GM12872 (cell line): ENCODE results near the gene ZNHIT2.
A peak's percentile ranks its signal among the peaks of the same experiment; 100 is the strongest.

Experiments used
- TF ChIP-seq, protein P1 (sequence below): IDR thresholded peaks from 3 replicates; pipeline ENCODE4 v1.5.1; 2011; ENCODE audit warnings: low read depth, mild to moderate bottlenecking, low read length, moderate library complexity; ENCODE audit not compliant: insufficient read depth

The ZNHIT2 gene

DNA sequence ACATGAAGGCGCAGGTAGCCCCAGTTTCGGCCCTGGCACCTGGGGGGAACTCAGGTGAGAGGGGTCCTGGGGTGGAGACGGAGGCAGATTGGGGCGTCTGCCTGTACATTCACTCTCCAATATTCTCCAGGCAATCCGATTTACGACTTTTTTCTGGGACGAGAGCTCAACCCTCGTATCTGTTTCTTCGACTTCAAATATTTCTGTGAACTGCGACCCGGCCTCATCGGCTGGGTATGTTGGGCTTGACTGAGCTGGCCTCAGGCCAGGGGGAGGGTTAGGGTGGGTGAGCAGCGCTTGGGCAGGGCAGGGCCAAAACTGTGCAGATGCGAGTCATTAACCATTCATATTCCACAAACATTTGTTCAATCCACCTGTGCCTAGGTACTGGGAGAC is 4.1 kb downstream of the ZNHIT2 start:
- TF ChIP-seq, protein P1, sequence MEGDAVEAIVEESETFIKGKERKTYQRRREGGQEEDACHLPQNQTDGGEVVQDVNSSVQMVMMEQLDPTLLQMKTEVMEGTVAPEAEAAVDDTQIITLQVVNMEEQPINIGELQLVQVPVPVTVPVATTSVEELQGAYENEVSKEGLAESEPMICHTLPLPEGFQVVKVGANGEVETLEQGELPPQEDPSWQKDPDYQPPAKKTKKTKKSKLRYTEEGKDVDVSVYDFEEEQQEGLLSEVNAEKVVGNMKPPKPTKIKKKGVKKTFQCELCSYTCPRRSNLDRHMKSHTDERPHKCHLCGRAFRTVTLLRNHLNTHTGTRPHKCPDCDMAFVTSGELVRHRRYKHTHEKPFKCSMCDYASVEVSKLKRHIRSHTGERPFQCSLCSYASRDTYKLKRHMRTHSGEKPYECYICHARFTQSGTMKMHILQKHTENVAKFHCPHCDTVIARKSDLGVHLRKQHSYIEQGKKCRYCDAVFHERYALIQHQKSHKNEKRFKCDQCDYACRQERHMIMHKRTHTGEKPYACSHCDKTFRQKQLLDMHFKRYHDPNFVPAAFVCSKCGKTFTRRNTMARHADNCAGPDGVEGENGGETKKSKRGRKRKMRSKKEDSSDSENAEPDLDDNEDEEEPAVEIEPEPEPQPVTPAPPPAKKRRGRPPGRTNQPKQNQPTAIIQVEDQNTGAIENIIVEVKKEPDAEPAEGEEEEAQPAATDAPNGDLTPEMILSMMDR: no peak

- TF ChIP-seq, protein P1: peak; percentile 91
These were observed 4.7 kb downstream of the ZNHIT2 start for GRCh38 chr11:65112546-65113360.

DNA sequence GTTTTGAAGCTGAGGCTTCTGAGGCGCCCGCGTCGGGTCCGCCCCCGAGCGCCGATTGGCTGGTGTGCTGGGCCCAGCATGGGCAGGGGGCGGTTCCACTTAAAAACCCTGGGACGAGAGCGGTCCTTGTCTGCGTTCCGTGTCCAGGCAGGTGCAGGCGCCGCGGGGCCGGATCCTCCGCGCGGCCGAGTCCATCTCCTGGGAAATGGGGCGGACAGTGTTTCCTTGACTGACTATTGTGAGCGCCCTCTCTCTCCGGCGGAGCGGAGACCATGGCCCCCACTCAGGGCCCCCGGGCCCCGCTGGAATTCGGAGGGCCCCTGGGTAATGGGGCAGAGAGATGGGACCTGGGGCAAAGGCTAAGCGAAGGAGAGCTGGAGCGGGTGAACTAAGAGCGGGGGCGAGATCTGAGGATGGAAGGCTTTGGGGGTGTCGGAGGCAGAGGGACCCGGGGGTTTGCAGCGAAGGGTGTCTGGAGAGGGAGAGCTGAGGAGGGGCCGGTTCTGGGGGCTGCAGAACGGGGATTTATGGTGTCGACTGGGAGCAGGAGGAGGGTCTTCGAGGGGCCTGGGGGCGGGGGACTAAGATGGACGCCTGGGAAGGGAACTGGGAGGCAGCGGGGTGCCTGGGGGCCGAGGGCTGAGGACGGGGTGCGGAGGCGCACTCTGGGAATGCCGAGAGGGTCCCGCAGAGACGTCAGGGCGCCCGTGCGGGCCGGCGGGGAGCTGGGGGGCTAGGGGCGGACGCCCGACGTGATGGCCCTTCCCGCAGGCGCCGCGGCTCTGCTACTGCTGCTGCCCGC is 5.6 kb downstream of the ZNHIT2 start, which contains the start of gene TM7SF2:
TSS of gene TM7SF2 (plus strand) at position 129 of the 802 bp plus-strand sequence. CDS start at position 273, 144 bp downstream.
- TF ChIP-seq, protein P1: no peak

DNA sequence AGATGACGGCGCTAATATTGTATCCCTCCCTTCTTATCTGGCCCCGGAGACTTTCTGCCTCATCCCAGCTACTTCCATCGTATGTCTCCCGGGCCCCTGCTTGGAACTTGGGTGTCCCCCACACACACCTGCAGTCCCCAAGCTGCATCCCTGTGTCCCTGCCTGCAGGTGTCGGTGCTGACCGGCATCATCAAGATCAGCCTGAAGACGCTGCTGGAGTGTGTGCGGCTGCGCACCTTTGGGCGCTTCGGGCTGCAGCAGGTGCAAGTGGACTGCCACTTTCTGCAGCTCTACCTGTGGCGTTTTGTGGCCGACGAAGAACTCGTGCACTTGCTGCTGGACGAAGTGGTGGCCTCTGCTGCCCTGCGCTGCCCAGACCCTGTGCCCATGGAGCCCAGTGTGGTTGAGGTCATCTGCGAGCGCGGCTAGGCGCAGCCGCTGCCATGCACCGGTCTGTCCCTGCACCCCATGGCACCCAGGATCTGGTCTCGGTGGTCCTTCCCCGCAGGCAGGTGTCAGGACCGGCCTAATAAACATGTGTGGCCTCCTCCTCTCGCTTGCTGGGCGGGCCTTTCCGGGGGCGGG is 6.2 kb downstream of the ZNHIT2 start:
- TF ChIP-seq, protein P1: no peak

DNA sequence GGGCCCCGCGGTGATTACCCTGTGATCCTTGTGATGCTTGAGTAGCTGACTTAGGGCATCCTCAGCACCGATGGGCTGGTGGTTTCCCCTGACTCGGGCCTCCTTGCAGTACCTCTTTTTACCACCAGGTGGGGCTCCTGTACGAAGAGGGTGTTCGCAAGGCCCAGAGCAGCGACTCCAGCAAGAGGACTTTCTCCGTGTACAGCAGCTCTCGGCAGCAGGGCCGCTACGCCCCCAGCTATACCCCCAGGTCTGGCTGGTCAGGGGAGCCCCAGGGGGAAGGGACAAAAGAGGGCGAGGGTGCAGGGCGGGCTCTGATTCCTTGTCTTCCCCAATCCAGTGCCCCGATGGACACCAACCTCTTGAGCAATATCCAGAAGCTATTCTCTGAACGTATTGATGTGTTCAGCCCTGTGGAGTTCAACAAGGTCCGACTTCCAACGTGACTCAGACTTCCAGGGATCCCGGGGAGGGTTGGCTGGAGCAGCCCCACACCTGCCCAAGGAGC is 7.1 kb downstream of the ZNHIT2 start:
- TF ChIP-seq, protein P1: peak; percentile 97

DNA sequence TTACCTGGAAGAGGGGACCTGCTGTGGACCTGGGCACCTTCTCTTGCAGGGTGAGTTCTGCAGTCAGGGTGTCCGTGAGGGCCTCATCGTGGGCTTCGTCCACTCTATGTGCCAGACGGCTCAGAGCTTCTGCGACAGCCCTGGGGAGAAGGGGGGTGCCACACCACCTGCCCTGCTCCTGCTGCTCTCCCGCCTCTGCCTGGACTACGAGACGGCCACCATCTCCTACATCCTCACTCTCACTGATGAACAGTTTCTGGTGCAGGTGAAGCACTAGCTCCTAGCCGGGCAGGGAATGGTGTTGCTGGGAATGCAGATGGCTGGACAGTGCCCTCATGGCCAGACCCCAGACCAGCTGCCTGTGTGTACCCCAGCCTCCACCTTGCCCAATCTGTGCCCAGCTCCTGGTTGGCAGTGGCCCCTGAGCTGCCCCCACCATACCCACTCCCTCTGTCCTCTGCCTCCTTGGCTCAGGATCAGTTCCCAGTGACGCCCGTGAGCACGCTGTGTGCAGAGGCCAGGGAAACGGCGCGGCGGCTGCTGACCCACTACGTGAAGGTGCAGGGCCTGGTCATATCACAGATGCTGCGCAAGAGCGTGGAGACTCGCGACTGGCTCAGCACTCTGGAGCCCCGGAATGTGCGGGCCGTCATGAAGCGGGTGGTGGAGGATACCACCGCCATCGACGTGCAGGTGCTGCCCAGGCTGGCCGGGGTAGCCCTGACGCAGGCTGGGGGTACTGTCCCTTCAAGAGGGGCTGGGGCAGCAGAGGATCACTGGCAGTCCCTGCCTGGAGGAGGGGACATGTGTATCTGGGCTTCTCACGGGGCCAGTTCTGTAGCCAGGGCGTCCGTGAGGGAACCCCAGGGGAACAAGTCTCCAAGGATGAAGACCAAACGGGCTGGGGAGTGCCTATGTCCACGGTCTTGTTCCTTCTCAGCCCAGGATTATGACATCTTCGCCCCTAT is 8.0 kb downstream of the ZNHIT2 start:
- TF ChIP-seq, protein P1: no peak
